Measurements from ENCODE around the gene LAMC3. TPM values are rescaled to one million over a fixed set of nuclear protein-coding genes. Genes with fewer than 3 reads are reported as not detected.

The LAMC3 gene
- total RNA-seq, 1 experiment from 2014 or later, result 0.36 TPM

DNA sequence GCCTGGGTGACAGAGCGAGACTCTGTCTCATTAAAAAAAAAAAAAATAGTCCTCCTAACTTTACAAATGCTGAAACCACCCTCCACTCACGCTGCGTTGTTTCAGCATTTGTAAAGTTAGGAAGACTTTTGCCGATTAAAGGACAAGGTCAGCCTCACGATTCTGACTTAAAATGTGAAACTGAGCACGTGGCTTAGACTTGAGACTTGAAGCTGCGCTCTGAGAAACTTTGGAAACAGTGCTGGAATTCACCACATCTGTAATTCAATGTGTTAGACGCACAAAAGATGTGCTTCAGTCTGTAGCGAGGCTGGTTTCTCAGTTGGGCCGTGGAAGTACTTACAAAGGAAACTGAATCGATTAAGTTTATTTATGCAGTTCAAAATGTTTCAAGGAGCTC is 25.0 kb upstream of the LAMC3 start:
- H3K27me3 Mint-ChIP-seq (ENCODE audit: insufficient read depth, unreplicated experiment), result peaks cover 2% of the 10 kb centered on the region
- intact Hi-C loops (cut with micrococcal nuclease; ENCODE audit: unreplicated experiment), result no loop called here
- no peaks in the 10 kb centered on the region for H3K9me3 ChIP-seq
- no peaks in the 10 kb centered on the region for H3K4me1 ChIP-seq
- H3K4me1 Mint-ChIP-seq (ENCODE audit: low read depth, unreplicated experiment), result no peaks in the 10 kb centered on the region
- CTCF ChIA-PET, result interaction anchor here (1.0 kb wide), 1 partner anchor 14 kb away, joined by 3 read pairs; no protein-coding TSS in a partner anchor
- no peaks in the 10 kb centered on the region for H3K27me3 ChIP-seq (replicated peaks; ENCODE audit: control insufficient read depth, insufficient read depth, low read length)
- H3K9me3 Mint-ChIP-seq (ENCODE audit: unreplicated experiment), result no peaks in the 10 kb centered on the region
- H3K36me3 ChIP-seq (ENCODE audit: control insufficient read depth, insufficient read depth, low read length), result no peaks in the 10 kb centered on the region
- H3K27ac Mint-ChIP-seq (ENCODE audit: unreplicated experiment), result no peak overlapping the region
- H3K4me3 ChIP-seq (ENCODE audit: low read depth, low read length), result no peak overlapping the region
- no peaks in the 10 kb centered on the region for H3K36me3 Mint-ChIP-seq (ENCODE audit: insufficient read depth, unreplicated experiment)
- H3K4me3 Mint-ChIP-seq (ENCODE audit: unreplicated experiment), result no peak overlapping the region
- POLR2A ChIA-PET, result no interaction called here
- no TSS peak for BruUV-seq (replicated peaks)
- DNase-seq, result no peak
- TF ChIP-seq, protein P1, sequence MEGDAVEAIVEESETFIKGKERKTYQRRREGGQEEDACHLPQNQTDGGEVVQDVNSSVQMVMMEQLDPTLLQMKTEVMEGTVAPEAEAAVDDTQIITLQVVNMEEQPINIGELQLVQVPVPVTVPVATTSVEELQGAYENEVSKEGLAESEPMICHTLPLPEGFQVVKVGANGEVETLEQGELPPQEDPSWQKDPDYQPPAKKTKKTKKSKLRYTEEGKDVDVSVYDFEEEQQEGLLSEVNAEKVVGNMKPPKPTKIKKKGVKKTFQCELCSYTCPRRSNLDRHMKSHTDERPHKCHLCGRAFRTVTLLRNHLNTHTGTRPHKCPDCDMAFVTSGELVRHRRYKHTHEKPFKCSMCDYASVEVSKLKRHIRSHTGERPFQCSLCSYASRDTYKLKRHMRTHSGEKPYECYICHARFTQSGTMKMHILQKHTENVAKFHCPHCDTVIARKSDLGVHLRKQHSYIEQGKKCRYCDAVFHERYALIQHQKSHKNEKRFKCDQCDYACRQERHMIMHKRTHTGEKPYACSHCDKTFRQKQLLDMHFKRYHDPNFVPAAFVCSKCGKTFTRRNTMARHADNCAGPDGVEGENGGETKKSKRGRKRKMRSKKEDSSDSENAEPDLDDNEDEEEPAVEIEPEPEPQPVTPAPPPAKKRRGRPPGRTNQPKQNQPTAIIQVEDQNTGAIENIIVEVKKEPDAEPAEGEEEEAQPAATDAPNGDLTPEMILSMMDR (IDR thresholded peaks at IDR 0.05; ENCODE audit: insufficient read depth in 1 of 2, low read depth in 1 of 2, low read length in 1 of 2, severe bottlenecking in 1 of 2, unreplicated experiment in 1 of 2), result no peak

- no peak overlapping the region for H3K4me3 ChIP-seq (ENCODE audit: low read depth, low read length)
- TF ChIP-seq, protein P1 (IDR thresholded peaks at IDR 0.05; ENCODE audit: insufficient read depth in 1 of 2, low read depth in 1 of 2, low read length in 1 of 2, severe bottlenecking in 1 of 2, unreplicated experiment in 1 of 2), result no peak
- POLR2A ChIA-PET, result no interaction called here
- Mint-ChIP-seq H3K9me3 (ENCODE audit: unreplicated experiment) (no peaks in the 10 kb centered on the region), H3K4me3 (ENCODE audit: unreplicated experiment) (no peak overlapping the region), H3K4me1 (ENCODE audit: low read depth, unreplicated experiment) (no peaks in the 10 kb centered on the region), H3K27ac (ENCODE audit: unreplicated experiment) (no peak overlapping the region), H3K36me3 (ENCODE audit: insufficient read depth, unreplicated experiment) (no peaks in the 10 kb centered on the region), H3K27me3 (ENCODE audit: insufficient read depth, unreplicated experiment) (peaks cover 2% of the 10 kb centered on the region)
- H3K36me3 ChIP-seq (ENCODE audit: control insufficient read depth, insufficient read depth, low read length), result no peaks in the 10 kb centered on the region
- no peaks in the 10 kb centered on the region for H3K27me3 ChIP-seq (replicated peaks; ENCODE audit: control insufficient read depth, insufficient read depth, low read length)
- intact Hi-C loops (cut with micrococcal nuclease; ENCODE audit: unreplicated experiment), result no loop called here
- CTCF ChIA-PET, result no interaction called here
- no peaks in the 10 kb centered on the region for H3K4me1 ChIP-seq
- no peak for DNase-seq
- BruUV-seq (replicated peaks), result no TSS peak
- H3K9me3 ChIP-seq, result no peaks in the 10 kb centered on the region
Measured at GRCh38 chr9:130984521-130984920, 24.5 kb upstream of the LAMC3 start.

DNA sequence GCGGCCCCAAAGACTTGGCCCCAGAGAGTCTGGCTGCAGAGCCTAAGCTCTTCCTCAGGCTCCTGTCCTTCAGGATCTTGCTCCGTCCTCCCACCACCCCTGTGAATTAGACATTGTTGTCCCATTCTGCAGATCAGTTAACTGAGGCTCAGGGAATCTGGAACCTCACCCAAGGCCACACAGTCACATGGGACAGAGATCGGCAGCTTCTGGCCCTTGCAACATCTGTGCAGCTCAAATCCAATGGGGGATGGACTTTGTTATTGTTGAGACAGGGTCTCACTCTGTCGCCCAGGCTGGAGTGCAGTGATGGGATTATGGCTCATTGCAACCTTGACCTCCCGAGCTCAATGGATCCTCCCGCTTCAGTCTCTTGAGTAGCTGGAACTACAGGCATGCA is 23.9 kb upstream of the LAMC3 start:
- BruUV-seq (replicated peaks), result no TSS peak
- Histone ChIP-seq H3K9me3 (no peaks in the 10 kb centered on the region), H3K4me1 (no peaks in the 10 kb centered on the region), H3K27me3 (replicated peaks; ENCODE audit: control insufficient read depth, insufficient read depth, low read length) (no peaks in the 10 kb centered on the region), H3K36me3 (ENCODE audit: control insufficient read depth, insufficient read depth, low read length) (no peaks in the 10 kb centered on the region), H3K4me3 (ENCODE audit: low read depth, low read length) (no peak overlapping the region)
- Mint-ChIP-seq H3K36me3 (ENCODE audit: insufficient read depth, unreplicated experiment) (no peaks in the 10 kb centered on the region), H3K4me1 (ENCODE audit: low read depth, unreplicated experiment) (no peaks in the 10 kb centered on the region), H3K27ac (ENCODE audit: unreplicated experiment) (no peak overlapping the region), H3K4me3 (ENCODE audit: unreplicated experiment) (no peak overlapping the region), H3K27me3 (ENCODE audit: insufficient read depth, unreplicated experiment) (peaks cover 2% of the 10 kb centered on the region), H3K9me3 (ENCODE audit: unreplicated experiment) (no peaks in the 10 kb centered on the region)
- TF ChIP-seq, protein P1 (IDR thresholded peaks at IDR 0.05; ENCODE audit: insufficient read depth in 1 of 2, low read depth in 1 of 2, low read length in 1 of 2, severe bottlenecking in 1 of 2, unreplicated experiment in 1 of 2), result no peak
- DNase-seq, result no peak
- intact Hi-C loops (cut with micrococcal nuclease; ENCODE audit: unreplicated experiment), result no loop called here
- POLR2A ChIA-PET, result no interaction called here
- CTCF ChIA-PET, result no interaction called here
